Subcutaneous adipose tissue (tissue), 4 donors: Measurements from ENCODE around the gene RPS21. TPM values are rescaled to one million over a fixed set of nuclear protein-coding genes. Genes with fewer than 3 reads are reported as not detected.

Source experiments
- CTCF ChIP-seq: fragments of 450-650 bp; IDR thresholded peaks from one replicate; pipeline ENCODE4 v1.5.1; 2016; ENCODE audit warnings: low read depth, mild to moderate bottlenecking, control low read depth, antibody characterized with exemption, moderate library complexity
- total RNA-seq, 4 donors: library from RNA; depleted of rRNA; stranded (reverse); fragments of >200 nt; gene quantifications; one replicate each; pipeline ENCODE4 v1.1.0, GENCODE V29; 2016

The RPS21 gene
- total RNA-seq, 4 donors from 2014 or later, result 1,888 to 3,001 (median 2,521) TPM

- TF ChIP-seq CTCF, result no peak
Measured at GRCh38 chr20:62345681-62346370, 41.1 kb upstream of the RPS21 start.

GRCh38 chr20:62346398-62347150 is 40.3 kb upstream of the RPS21 start:
- no peak for TF ChIP-seq CTCF

GRCh38 chr20:62347151-62347404 is 39.8 kb upstream of the RPS21 start:
- no peak for TF ChIP-seq CTCF

DNA sequence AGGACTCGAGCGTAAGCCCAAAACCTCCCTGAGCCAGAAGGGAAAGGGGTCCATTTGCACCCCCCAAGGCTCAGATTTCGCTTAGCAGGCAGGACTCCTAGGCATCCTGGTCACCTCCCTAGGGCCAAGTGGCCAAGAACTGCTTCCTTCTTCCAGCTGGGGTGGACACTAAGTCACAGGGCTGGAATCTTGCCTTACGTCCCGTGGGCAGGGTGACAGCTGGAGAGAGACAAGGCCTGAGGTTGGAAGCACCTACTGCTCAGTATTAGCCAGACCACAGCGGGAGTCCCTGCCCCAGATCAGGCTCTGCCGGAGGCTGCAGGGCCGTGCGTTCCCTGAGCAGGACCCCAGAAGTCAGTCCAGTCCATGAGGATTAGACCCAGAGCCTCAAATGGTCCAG is 39.5 kb upstream of the RPS21 start:
- no peak for TF ChIP-seq CTCF

GRCh38 chr20:62348604-62349003 is 38.3 kb upstream of the RPS21 start:
- TF ChIP-seq CTCF, result no peak

DNA sequence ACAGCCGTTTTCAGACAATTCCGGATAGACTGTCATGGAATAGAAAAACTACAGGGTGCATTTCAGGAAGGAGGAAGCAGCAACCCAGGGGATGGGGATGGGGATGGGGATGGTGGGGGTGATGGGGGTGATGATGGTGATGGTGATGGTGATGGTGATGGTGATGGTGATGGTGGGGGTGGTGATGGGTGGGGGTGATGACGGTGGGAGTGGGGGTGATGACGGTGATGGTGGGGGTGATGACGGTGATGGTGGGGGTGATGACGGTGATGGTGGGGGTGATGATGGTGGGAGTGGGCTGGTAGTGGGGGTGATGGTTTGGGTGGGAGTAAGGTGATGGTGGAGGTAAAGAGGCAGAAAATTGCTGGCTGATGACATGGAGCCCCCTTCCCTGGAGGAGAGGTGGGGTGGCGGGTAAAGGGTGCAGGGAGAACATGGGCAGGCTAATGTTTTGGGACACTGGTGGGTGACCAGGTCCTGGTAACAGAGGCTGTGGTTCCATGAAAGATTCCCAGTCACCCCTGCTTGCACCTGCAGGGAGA is 37.3 kb upstream of the RPS21 start:
- TF ChIP-seq CTCF, result no peak

- no peak for TF ChIP-seq CTCF
Measured at GRCh38 chr20:62350098-62350628, 36.7 kb upstream of the RPS21 start.
